Mononuclear cell (primary cell): ENCODE measurements around the gene SCNN1A. TPM values are rescaled to one million over a fixed set of nuclear protein-coding genes. Genes with fewer than 3 reads are reported as not detected.

Source experiments
- H3K27me3 ChIP-seq: 2 replicates; pipeline ENCODE4 v1.6.0; 2011; ENCODE audit warnings: low read length, control low read depth; ENCODE audit not compliant: insufficient read depth
- H3K4me1 ChIP-seq: 2 replicates; pipeline ENCODE4 v1.5.1; 2011; ENCODE audit warnings: mild to moderate bottlenecking, low read length, control low read depth; ENCODE audit not compliant: insufficient read depth
- H3K4me3 ChIP-seq: 2 replicates; pipeline ENCODE4 v1.5.1; 2011; ENCODE audit warnings: mild to moderate bottlenecking, low read length, moderate library complexity
- H3K9me3 ChIP-seq: 2 replicates; pipeline ENCODE4 v1.5.1; 2011; ENCODE audit warnings: low read depth, mild to moderate bottlenecking, control low read depth, low read length
- total RNA-seq: library from RNA; depleted of rRNA; stranded (reverse); fragments of >200 nt; gene quantifications from one replicate; pipeline ENCODE4 v1.2.3, GENCODE V29; 2012

Gene SCNN1A
- total RNA-seq, 1 donor = 1.2 TPM

- H3K4me1 ChIP-seq = peaks cover 72% of the 10 kb centered on the region
- H3K9me3 ChIP-seq = no peaks in the 10 kb centered on the region
- no peaks in the 10 kb centered on the region for H3K27me3 ChIP-seq
- H3K4me3 ChIP-seq = no peak overlapping the region
Measured at GRCh38 chr12:6327229-6328041, 47.9 kb downstream of the SCNN1A start.

GRCh38 chr12:6326316-6327228 is 48.8 kb downstream of the SCNN1A start:
- no peak overlapping the region for H3K4me3 ChIP-seq
- no peaks in the 10 kb centered on the region for H3K9me3 ChIP-seq
- peaks cover 67% of the 10 kb centered on the region for H3K4me1 ChIP-seq
- no peaks in the 10 kb centered on the region for H3K27me3 ChIP-seq

- Histone ChIP-seq H3K4me1 (peaks cover 55% of the 10 kb centered on the region), H3K27me3 (no peaks in the 10 kb centered on the region)
Measured at GRCh38 chr12:6324936-6325750, 50.2 kb downstream of the SCNN1A start.

GRCh38 chr12:6323995-6324711 is 51.2 kb downstream of the SCNN1A start:
- Histone ChIP-seq H3K4me3 (no peak overlapping the region), H3K27me3 (no peaks in the 10 kb centered on the region)

More at GRCh38 chr12:6324936-6325750, 50.2 kb downstream of the SCNN1A start:
- no peaks in the 10 kb centered on the region for H3K9me3 ChIP-seq
- no peak overlapping the region for H3K4me3 ChIP-seq

GRCh38 chr12:6323340-6323994 is 51.9 kb downstream of the SCNN1A start:
- no peaks in the 10 kb centered on the region for H3K27me3 ChIP-seq
- no peaks in the 10 kb centered on the region for H3K9me3 ChIP-seq
- no peak overlapping the region for H3K4me3 ChIP-seq
- peaks cover 53% of the 10 kb centered on the region for H3K4me1 ChIP-seq

More at GRCh38 chr12:6323995-6324711, 51.2 kb downstream of the SCNN1A start:
- no peaks in the 10 kb centered on the region for H3K9me3 ChIP-seq
- H3K4me1 ChIP-seq = peaks cover 48% of the 10 kb centered on the region

GRCh38 chr12:6322969-6323339 is 52.4 kb downstream of the SCNN1A start:
- Histone ChIP-seq H3K4me3 (no peak overlapping the region), H3K27me3 (no peaks in the 10 kb centered on the region), H3K9me3 (no peaks in the 10 kb centered on the region), H3K4me1 (peaks cover 57% of the 10 kb centered on the region)

GRCh38 chr12:6322352-6322751 is 53.0 kb downstream of the SCNN1A start:
- Histone ChIP-seq H3K4me3 (no peak overlapping the region), H3K27me3 (no peaks in the 10 kb centered on the region), H3K4me1 (peaks cover 52% of the 10 kb centered on the region), H3K9me3 (no peaks in the 10 kb centered on the region)

GRCh38 chr12:6321905-6322304 is 53.5 kb downstream of the SCNN1A start:
- H3K4me1 ChIP-seq = peaks cover 52% of the 10 kb centered on the region
- no peaks in the 10 kb centered on the region for H3K27me3 ChIP-seq

GRCh38 chr12:6319446-6319845 is 55.9 kb downstream of the SCNN1A start:
- Histone ChIP-seq H3K4me1 (peaks cover 32% of the 10 kb centered on the region), H3K9me3 (no peaks in the 10 kb centered on the region), H3K27me3 (no peaks in the 10 kb centered on the region), H3K4me3 (no peak overlapping the region)

More at GRCh38 chr12:6321905-6322304, 53.5 kb downstream of the SCNN1A start:
- no peaks in the 10 kb centered on the region for H3K9me3 ChIP-seq
- no peak overlapping the region for H3K4me3 ChIP-seq

GRCh38 chr12:6318440-6318879 is 56.9 kb downstream of the SCNN1A start:
- peaks cover 23% of the 10 kb centered on the region for H3K4me1 ChIP-seq
- no peaks in the 10 kb centered on the region for H3K27me3 ChIP-seq
- H3K9me3 ChIP-seq = no peaks in the 10 kb centered on the region
- H3K4me3 ChIP-seq = no peak overlapping the region

- no peaks in the 10 kb centered on the region for H3K27me3 ChIP-seq
- peaks cover 17% of the 10 kb centered on the region for H3K4me1 ChIP-seq
- no peak overlapping the region for H3K4me3 ChIP-seq
- no peaks in the 10 kb centered on the region for H3K9me3 ChIP-seq
Measured at GRCh38 chr12:6317693-6318439, 57.5 kb downstream of the SCNN1A start.

GRCh38 chr12:6316921-6317692 is 58.3 kb downstream of the SCNN1A start:
- Histone ChIP-seq H3K27me3 (no peaks in the 10 kb centered on the region), H3K4me1 (peaks cover 10% of the 10 kb centered on the region), H3K9me3 (no peaks in the 10 kb centered on the region), H3K4me3 (no peak overlapping the region)
